Vagina (tissue), 2 donors: Measurements from ENCODE around the gene UNC119. TPM values are rescaled to one million over a fixed set of nuclear protein-coding genes. Genes with fewer than 3 reads are reported as not detected.

Source experiments
- DNase-seq, 2 donors: peaks; one replicate each; pipeline ENCODE4 v3.0.0-alpha.2; 2017; ENCODE audit errors: extremely low spot score in 2 of 2
- H3K27ac ChIP-seq: fragments of 200-600 bp; sonication (generic); one replicate; pipeline ENCODE4 v1.5.1; 2019
- H3K27me3 ChIP-seq: fragments of 200-600 bp; sonication (generic); one replicate; pipeline ENCODE4 v1.5.1; 2019
- H3K36me3 ChIP-seq, 2 donors: fragments of 200-600 bp; sonication (generic); one replicate each; pipeline ENCODE4 v1.5.1; 2017 to 2019
- H3K4me1 ChIP-seq: fragments of 200-600 bp; sonication (generic); one replicate; pipeline ENCODE4 v1.5.1; 2019
- H3K4me3 ChIP-seq, 2 donors: fragments of 200-600 bp; sonication (generic); 1 replicate in 1 of 2; 2 replicates in 1 of 2; pipeline ENCODE4 v1.5.1; 2016 to 2019
- H3K9me3 ChIP-seq: fragments of 200-600 bp; sonication (generic); one replicate; pipeline ENCODE4 v1.5.1; 2019
- CTCF ChIP-seq, 3 experiments: fragments of 450-650 bp in 2 of 3; fragments of 200-600 bp in 1 of 3; sonication (generic) in 1 of 3; IDR thresholded peaks; one replicate each; pipeline ENCODE4 v1.5.1; 2017 to 2019; ENCODE audit warnings: antibody characterized with exemption in 3 of 3, mild to moderate bottlenecking in 2 of 3, moderate library complexity in 2 of 3
- POLR2A ChIP-seq, 2 donors: fragments of 450-650 bp; IDR thresholded peaks; one replicate each; pipeline ENCODE4 v1.6.1; 2017; ENCODE audit warnings: antibody characterized with exemption in 2 of 2, mild to moderate bottlenecking in 2 of 2, moderate library complexity in 2 of 2
- POLR2AphosphoS5 ChIP-seq, 2 donors: sonication (generic); formaldehyde crosslinking; IDR thresholded peaks; one replicate each; pipeline ENCODE4 v1.9.0; 2017; ENCODE audit warnings: antibody characterized with exemption in 2 of 2, mild to moderate bottlenecking in 2 of 2, low read depth in 1 of 2; ENCODE audit not compliant: insufficient read depth in 1 of 2
- intact Hi-C: fragments of 100-400 bp; cut with DNase I; formaldehyde crosslinking; loops from one replicate; pipeline ENCODE4 v1.15.1; 2023
- total RNA-seq: library from RNA; depleted of rRNA; stranded (reverse); fragments of >200 nt; gene quantifications from one replicate; pipeline ENCODE4 v1.2.3, GENCODE V29; 2016

The UNC119 gene
- total RNA-seq, 1 donor from 2014 or later: 38.1 TPM

GRCh38 chr17:28533091-28533807 lies 19.2 kb downstream of the UNC119 start:
- Histone ChIP-seq H3K27me3 (no peaks in the 10 kb centered on the region), H3K4me3 (no peak overlapping the region), H3K27ac (peak overlapping the region; percentile 31), H3K4me1 (peaks cover 27% of the 10 kb centered on the region), H3K36me3 (no peaks in the 10 kb centered on the region), H3K9me3 (no peaks in the 10 kb centered on the region)
- intact Hi-C loops: no loop called here
- DNase-seq: no peak
- TF ChIP-seq CTCF (IDR thresholded peaks at IDR 0.05): no peak
- TF ChIP-seq POLR2AphosphoS5 (IDR thresholded peaks at IDR 0.05; ENCODE audit: insufficient read depth in 1 of 2, low read depth in 1 of 2): peak in 1 of 2 donors; percentile 42
- no peak for TF ChIP-seq POLR2A (IDR thresholded peaks at IDR 0.05)

- Histone ChIP-seq H3K9me3 (no peaks in the 10 kb centered on the region), H3K4me1 (peaks cover 34% of the 10 kb centered on the region), H3K4me3 (no peak overlapping the region), H3K27me3 (no peaks in the 10 kb centered on the region), H3K36me3 (no peaks in the 10 kb centered on the region), H3K27ac (peak overlapping the region; percentile 31)
- DNase-seq: no peak
- intact Hi-C loops: no loop called here
- TF ChIP-seq POLR2AphosphoS5 (IDR thresholded peaks at IDR 0.05; ENCODE audit: insufficient read depth in 1 of 2, low read depth in 1 of 2): no peak
- TF ChIP-seq POLR2A (IDR thresholded peaks at IDR 0.05): no peak
- TF ChIP-seq CTCF (IDR thresholded peaks at IDR 0.05): no peak
Observed at GRCh38 chr17:28532050-28532960, 20.1 kb downstream of the UNC119 start.

GRCh38 chr17:28530926-28531325 lies 21.5 kb downstream of the UNC119 start:
- Histone ChIP-seq H3K36me3 (no peaks in the 10 kb centered on the region), H3K4me1 (peaks cover 48% of the 10 kb centered on the region), H3K9me3 (no peaks in the 10 kb centered on the region), H3K27ac (no peak overlapping the region), H3K27me3 (no peaks in the 10 kb centered on the region), H3K4me3 (no peak overlapping the region)
- TF ChIP-seq POLR2AphosphoS5 (IDR thresholded peaks at IDR 0.05; ENCODE audit: insufficient read depth in 1 of 2, low read depth in 1 of 2) (no peak), CTCF (IDR thresholded peaks at IDR 0.05) (no peak), POLR2A (IDR thresholded peaks at IDR 0.05) (no peak)
- intact Hi-C loops: no loop called here
- no peak for DNase-seq

- Histone ChIP-seq H3K27me3 (no peaks in the 10 kb centered on the region), H3K4me3 (no peak overlapping the region), H3K9me3 (no peaks in the 10 kb centered on the region), H3K36me3 (no peaks in the 10 kb centered on the region), H3K27ac (no peak overlapping the region), H3K4me1 (peaks cover 54% of the 10 kb centered on the region)
- no peak for TF ChIP-seq POLR2AphosphoS5 (IDR thresholded peaks at IDR 0.05; ENCODE audit: insufficient read depth in 1 of 2, low read depth in 1 of 2)
- no peak for TF ChIP-seq POLR2A (IDR thresholded peaks at IDR 0.05)
- TF ChIP-seq CTCF (IDR thresholded peaks at IDR 0.05): no peak
- no peak for DNase-seq
- intact Hi-C loops: no loop called here
Observed at GRCh38 chr17:28530250-28530649, 22.2 kb downstream of the UNC119 start.
